WI38 (cell line): Measurements from ENCODE around the gene ATF3.
A peak's percentile ranks its signal among the peaks of the same experiment; 100 is the strongest.

ENCODE experiments used
- H3K4me3 ChIP-seq: 2 replicates; pipeline ENCODE4 v1.5.1; 2011; ENCODE audit warnings: low read depth, mild to moderate bottlenecking, control low read depth, low read length
- TF ChIP-seq, protein P1 (sequence below): IDR thresholded peaks from 2 replicates; pipeline ENCODE4 v1.5.1; 2012; ENCODE audit warnings: low read depth, mild to moderate bottlenecking, control low read depth, low read length

The ATF3 gene

DNA sequence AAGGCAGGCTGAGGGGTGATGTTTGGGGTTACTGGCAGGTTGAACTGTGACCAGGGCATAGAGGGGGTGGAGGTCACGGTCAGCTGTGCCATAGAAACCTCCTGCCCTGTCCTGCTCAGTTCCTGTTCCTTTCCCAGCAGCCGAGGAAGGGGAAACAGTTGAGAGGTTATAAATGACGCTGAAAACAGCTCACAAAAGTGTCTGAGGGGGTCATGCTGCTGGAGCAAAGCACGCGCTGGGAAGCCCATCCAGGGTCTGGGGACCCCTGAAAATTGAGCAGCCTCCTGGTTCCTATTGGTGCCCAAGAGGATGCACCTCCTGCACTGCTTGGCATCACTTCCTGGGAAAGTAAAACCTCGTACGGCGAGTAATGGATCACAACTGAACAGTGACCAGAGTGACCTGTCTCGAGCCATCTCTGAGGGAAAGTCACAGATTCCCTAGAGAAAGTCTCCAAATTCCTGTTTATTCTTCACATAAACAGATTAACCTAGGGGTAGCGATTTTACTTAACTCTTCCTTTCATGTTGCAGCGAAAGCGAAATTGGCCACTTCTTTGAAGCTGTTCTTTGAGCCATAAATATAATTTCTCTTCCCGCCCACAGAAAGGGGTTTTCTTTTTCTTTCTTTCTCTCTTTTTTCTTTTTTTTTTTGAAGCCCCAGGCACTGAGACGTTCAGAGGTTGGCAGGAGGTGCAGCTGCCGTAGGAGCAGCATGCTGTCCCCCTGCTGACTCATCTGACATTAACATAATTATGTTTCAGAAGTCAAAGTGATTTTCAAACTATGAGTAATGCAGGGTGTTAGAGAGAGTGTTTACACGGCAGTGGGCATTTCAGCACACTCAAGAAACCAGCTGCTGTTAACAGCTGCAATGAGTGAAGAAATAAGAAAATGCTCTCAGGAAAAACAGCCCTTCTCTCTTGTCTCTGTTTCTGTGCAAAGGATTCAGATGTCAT is 41.8 kb upstream of the ATF3 start:
- peak overlapping the region; percentile 50 for H3K4me3 ChIP-seq
- TF ChIP-seq, protein P1, sequence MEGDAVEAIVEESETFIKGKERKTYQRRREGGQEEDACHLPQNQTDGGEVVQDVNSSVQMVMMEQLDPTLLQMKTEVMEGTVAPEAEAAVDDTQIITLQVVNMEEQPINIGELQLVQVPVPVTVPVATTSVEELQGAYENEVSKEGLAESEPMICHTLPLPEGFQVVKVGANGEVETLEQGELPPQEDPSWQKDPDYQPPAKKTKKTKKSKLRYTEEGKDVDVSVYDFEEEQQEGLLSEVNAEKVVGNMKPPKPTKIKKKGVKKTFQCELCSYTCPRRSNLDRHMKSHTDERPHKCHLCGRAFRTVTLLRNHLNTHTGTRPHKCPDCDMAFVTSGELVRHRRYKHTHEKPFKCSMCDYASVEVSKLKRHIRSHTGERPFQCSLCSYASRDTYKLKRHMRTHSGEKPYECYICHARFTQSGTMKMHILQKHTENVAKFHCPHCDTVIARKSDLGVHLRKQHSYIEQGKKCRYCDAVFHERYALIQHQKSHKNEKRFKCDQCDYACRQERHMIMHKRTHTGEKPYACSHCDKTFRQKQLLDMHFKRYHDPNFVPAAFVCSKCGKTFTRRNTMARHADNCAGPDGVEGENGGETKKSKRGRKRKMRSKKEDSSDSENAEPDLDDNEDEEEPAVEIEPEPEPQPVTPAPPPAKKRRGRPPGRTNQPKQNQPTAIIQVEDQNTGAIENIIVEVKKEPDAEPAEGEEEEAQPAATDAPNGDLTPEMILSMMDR = no peak

GRCh38 chr1:212567638-212568037 is 40.9 kb upstream of the ATF3 start:
- no peak overlapping the region for H3K4me3 ChIP-seq
- TF ChIP-seq, protein P1 = no peak

GRCh38 chr1:212568978-212569537 is 39.5 kb upstream of the ATF3 start:
- no peak overlapping the region for H3K4me3 ChIP-seq
- TF ChIP-seq, protein P1 = no peak

- no peak overlapping the region for H3K4me3 ChIP-seq
- TF ChIP-seq, protein P1 = no peak
Measured at GRCh38 chr1:212574732-212575131, 33.8 kb upstream of the ATF3 start.

DNA sequence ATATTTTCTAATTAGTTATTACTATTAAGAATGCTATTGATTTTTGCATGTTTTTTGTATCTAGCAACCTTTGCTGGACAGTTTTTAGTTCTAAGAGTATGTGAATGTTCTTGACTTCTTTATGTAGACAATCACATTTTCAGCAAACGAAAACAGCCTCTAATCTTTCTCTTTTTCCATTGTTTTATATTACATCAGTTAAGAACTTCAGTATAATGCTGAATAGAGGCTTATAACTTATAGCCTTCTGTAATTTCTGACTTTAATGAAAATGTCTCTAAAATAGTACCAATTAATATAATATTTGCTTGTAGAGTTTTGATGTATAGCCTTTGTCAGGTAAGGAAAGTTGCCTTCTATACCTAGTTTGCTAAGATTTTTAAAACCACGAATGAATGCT is 33.2 kb upstream of the ATF3 start:
- no peak overlapping the region for H3K4me3 ChIP-seq
- TF ChIP-seq, protein P1 = no peak

GRCh38 chr1:212578041-212578440 is 30.5 kb upstream of the ATF3 start:
- TF ChIP-seq, protein P1 = no peak
- no peak overlapping the region for H3K4me3 ChIP-seq

GRCh38 chr1:212581034-212581433 is 27.5 kb upstream of the ATF3 start:
- H3K4me3 ChIP-seq = no peak overlapping the region
- TF ChIP-seq, protein P1 = no peak
